ENCODE measurements around the gene TMOD4. TPM values are rescaled to one million over a fixed set of nuclear protein-coding genes. Genes with fewer than 3 reads are reported as not detected.
A peak's percentile ranks its signal among the peaks of the same experiment; 100 is the strongest.

The TMOD4 gene
- total and polyA plus RNA-seq, 9 of the 15 experiments (the other 6 are each of a cell fraction or from before 2014, with no cell fraction given): 0.18 to 1.8 (median 1.1) TPM; not detected in 1

DNA sequence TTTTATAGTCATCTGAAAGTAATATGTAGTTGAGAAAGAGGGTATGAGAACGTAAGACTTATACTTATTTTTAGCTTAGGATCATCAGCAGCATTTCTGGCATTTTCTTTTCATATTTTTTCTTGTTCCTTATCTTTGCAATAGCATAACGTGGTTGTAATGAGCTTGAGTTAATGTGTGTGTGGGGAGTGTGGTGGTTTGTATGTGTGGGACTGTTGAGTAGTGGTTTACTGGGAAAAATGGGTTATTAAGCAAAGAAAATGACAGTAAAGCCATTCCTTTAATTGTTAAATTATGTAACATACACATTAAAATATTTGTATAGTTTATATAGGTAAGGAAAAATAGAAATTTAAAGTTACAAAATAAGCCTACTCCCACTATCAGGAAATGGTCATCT is 37.8 kb upstream of the TMOD4 start:
- no TSS peak for BruUV-seq (replicated peaks)
- Histone ChIP-seq H3K36me3 (ENCODE audit: control insufficient read depth, insufficient read depth, low read length) (peaks cover 21% of the 10 kb centered on the region; the same call in 1 of the 3 replicates), H3K9me1 (ENCODE audit: control insufficient read depth, insufficient read depth, low read length) (no peaks in the 10 kb centered on the region), H3K27ac (ENCODE audit: extremely low read depth, low read depth, low read length) (no peak overlapping the region), H3K79me2 (ENCODE audit: control insufficient read depth, insufficient read depth, low read length) (peaks cover 18% of the 10 kb centered on the region), H3K9ac (ENCODE audit: insufficient read depth in 1 of 2, low read depth in 2 of 2, low read length in 2 of 2) (no peak overlapping the region), H3K4me2 (ENCODE audit: insufficient read depth, low read length) (no peak overlapping the region), H3K27me3 (ENCODE audit: control insufficient read depth in 2 of 2, insufficient read depth in 2 of 2, low read length in 2 of 2) (no peaks in the 10 kb centered on the region), H3K9me3 (replicated peaks; ENCODE audit: control insufficient read depth, insufficient read depth, low read depth, low read length) (no peaks in the 10 kb centered on the region), H3K4me1 (replicated peaks in 1 of 2; ENCODE audit: control insufficient read depth in 2 of 2, insufficient read depth in 2 of 2, low read length in 2 of 2) (peaks cover 0 to 2% of the 10 kb centered on the region in 2 experiments; a peak in 2 of 5 replicates), H4K20me1 (replicated peaks; ENCODE audit: control insufficient read depth, insufficient read depth, low read length) (no peaks in the 10 kb centered on the region), H2AFZ (ENCODE audit: low read depth, low read length) (no peak overlapping the region), H3K4me3 (no peak overlapping the region)
- no peak for DNase-seq (ENCODE audit: extremely low read depth in 1 of 4, low spot score in 3 of 4)
- POLR2A ChIA-PET: interaction anchor here (1.0 kb wide), 1 partner anchor 41 kb away, joined by 3 read pairs; no protein-coding TSS in a partner anchor
- 14% methylated on average over 2 of the region's 2 CpGs for WGBS (ENCODE audit: insufficient coverage, low coverage, missing lambda C conversion rate)
- TF ChIP-seq TEAD1 (CRISPR knock-in tag; IDR thresholded peaks at IDR 0.05) (no peak), ZNF316 (IDR thresholded peaks at IDR 0.05) (0 out of 2 replicates have a peak, but pooled peaks have one; percentile 5), L3MBTL2 (IDR thresholded peaks at IDR 0.05) (no peak), SAFB (IDR thresholded peaks at IDR 0.05; ENCODE audit: borderline replicate concordance, low read depth, low read length) (no peak)
- TF ChIP-seq, protein P1, sequence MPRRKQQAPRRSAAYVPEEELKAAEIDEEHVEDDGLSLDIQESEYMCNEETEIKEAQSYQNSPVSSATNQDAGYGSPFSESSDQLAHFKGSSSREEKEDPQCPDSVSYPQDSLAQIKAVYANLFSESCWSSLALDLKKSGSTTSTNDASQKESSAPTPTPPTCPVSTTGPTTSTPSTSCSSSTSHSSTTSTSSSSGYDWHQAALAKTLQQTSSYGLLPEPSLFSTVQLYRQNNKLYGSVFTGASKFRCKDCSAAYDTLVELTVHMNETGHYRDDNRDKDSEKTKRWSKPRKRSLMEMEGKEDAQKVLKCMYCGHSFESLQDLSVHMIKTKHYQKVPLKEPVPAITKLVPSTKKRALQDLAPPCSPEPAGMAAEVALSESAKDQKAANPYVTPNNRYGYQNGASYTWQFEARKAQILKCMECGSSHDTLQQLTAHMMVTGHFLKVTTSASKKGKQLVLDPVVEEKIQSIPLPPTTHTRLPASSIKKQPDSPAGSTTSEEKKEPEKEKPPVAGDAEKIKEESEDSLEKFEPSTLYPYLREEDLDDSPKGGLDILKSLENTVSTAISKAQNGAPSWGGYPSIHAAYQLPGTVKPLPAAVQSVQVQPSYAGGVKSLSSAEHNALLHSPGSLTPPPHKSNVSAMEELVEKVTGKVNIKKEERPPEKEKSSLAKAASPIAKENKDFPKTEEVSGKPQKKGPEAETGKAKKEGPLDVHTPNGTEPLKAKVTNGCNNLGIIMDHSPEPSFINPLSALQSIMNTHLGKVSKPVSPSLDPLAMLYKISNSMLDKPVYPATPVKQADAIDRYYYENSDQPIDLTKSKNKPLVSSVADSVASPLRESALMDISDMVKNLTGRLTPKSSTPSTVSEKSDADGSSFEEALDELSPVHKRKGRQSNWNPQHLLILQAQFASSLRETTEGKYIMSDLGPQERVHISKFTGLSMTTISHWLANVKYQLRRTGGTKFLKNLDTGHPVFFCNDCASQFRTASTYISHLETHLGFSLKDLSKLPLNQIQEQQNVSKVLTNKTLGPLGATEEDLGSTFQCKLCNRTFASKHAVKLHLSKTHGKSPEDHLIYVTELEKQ (CRISPR knock-in tag; IDR thresholded peaks at IDR 0.05): no peak
- FAIRE-seq: no peak
- intact Hi-C loops (cut with micrococcal nuclease): no loop called here
- in situ Hi-C loops (cut with MboI): no loop called here
- CTCF ChIA-PET (ENCODE audit: low intra/inter-chr PET ratio): no interaction called here
- ATAC-seq: no peak
